ENCODE data around the gene MGAT3. TPM values are rescaled to one million over a fixed set of nuclear protein-coding genes. Genes with fewer than 3 reads are reported as not detected.

MGAT3 gene
- total and polyA plus RNA-seq, 2 donors: 4.2 to 4.8 TPM

- Histone ChIP-seq H3K36me3 (ENCODE audit: insufficient read depth) (peaks cover 7% of the 10 kb centered on the region), H3K27ac (ENCODE audit: low read depth) (no peak overlapping the region), H3K4me3 (ENCODE audit: low read depth, low read length) (no peak overlapping the region), H3K4me1 (ENCODE audit: insufficient read depth) (no peaks in the 10 kb centered on the region)
- DNase-seq (ENCODE audit: extremely low spot score): no peak
- WGBS: 82% methylated on average over 10 of the region's 10 CpGs
Observed at GRCh38 chr22:39432361-39432811, 24.4 kb upstream of the MGAT3 start.

- H3K36me3 ChIP-seq (ENCODE audit: insufficient read depth): peaks cover 7% of the 10 kb centered on the region
Observed at GRCh38 chr22:39433476-39434242, 23.2 kb upstream of the MGAT3 start.

GRCh38 chr22:39434243-39434653, 22.6 kb upstream of the MGAT3 start:
- H3K27ac ChIP-seq (ENCODE audit: low read depth): no peak overlapping the region

More at GRCh38 chr22:39433476-39434242, 23.2 kb upstream of the MGAT3 start:
- H3K4me1 ChIP-seq (ENCODE audit: insufficient read depth): no peaks in the 10 kb centered on the region
- no peak for DNase-seq (ENCODE audit: extremely low spot score)
- no peak overlapping the region for H3K27ac ChIP-seq (ENCODE audit: low read depth)
- WGBS: 82% methylated on average over 31 of the region's 31 CpGs
- H3K4me3 ChIP-seq (ENCODE audit: low read depth, low read length): no peak overlapping the region

GRCh38 chr22:39434721-39435120, 22.1 kb upstream of the MGAT3 start:
- Histone ChIP-seq H3K4me1 (ENCODE audit: insufficient read depth) (no peaks in the 10 kb centered on the region), H3K36me3 (ENCODE audit: insufficient read depth) (peaks cover 7% of the 10 kb centered on the region), H3K27ac (ENCODE audit: low read depth) (no peak overlapping the region), H3K4me3 (ENCODE audit: low read depth, low read length) (no peak overlapping the region)
- WGBS: 83% methylated on average over 6 of the region's 6 CpGs
- DNase-seq (ENCODE audit: extremely low spot score): no peak

More at GRCh38 chr22:39434243-39434653, 22.6 kb upstream of the MGAT3 start:
- no peaks in the 10 kb centered on the region for H3K4me1 ChIP-seq (ENCODE audit: insufficient read depth)
- no peak for DNase-seq (ENCODE audit: extremely low spot score)
- peaks cover 7% of the 10 kb centered on the region for H3K36me3 ChIP-seq (ENCODE audit: insufficient read depth)
- no peak overlapping the region for H3K4me3 ChIP-seq (ENCODE audit: low read depth, low read length)
- WGBS: 74% methylated on average over 18 of the region's 18 CpGs

GRCh38 chr22:39435616-39436015, 21.2 kb upstream of the MGAT3 start:
- DNase-seq (ENCODE audit: extremely low spot score): no peak
- H3K4me3 ChIP-seq (ENCODE audit: low read depth, low read length): no peak overlapping the region
- 82% methylated on average over 8 of the region's 8 CpGs for WGBS
- H3K4me1 ChIP-seq (ENCODE audit: insufficient read depth): no peaks in the 10 kb centered on the region
- H3K27ac ChIP-seq (ENCODE audit: low read depth): no peak overlapping the region
- peaks cover 7% of the 10 kb centered on the region for H3K36me3 ChIP-seq (ENCODE audit: insufficient read depth)

- H3K27ac ChIP-seq (ENCODE audit: low read depth): no peak overlapping the region
Observed at GRCh38 chr22:39437791-39438704, 18.8 kb upstream of the MGAT3 start.

GRCh38 chr22:39439170-39439569, 17.6 kb upstream of the MGAT3 start:
- Histone ChIP-seq H3K36me3 (ENCODE audit: insufficient read depth) (no peaks in the 10 kb centered on the region), H3K4me1 (ENCODE audit: insufficient read depth) (no peaks in the 10 kb centered on the region), H3K4me3 (ENCODE audit: low read depth, low read length) (no peak overlapping the region), H3K27ac (ENCODE audit: low read depth) (no peak overlapping the region)
- DNase-seq (ENCODE audit: extremely low spot score): no peak
- 54% methylated on average over 8 of the region's 8 CpGs for WGBS

More at GRCh38 chr22:39437791-39438704, 18.8 kb upstream of the MGAT3 start:
- DNase-seq (ENCODE audit: extremely low spot score): no peak
- no peaks in the 10 kb centered on the region for H3K4me1 ChIP-seq (ENCODE audit: insufficient read depth)
- H3K4me3 ChIP-seq (ENCODE audit: low read depth, low read length): no peak overlapping the region
- WGBS: 38% methylated on average over 16 of the region's 16 CpGs
- H3K36me3 ChIP-seq (ENCODE audit: insufficient read depth): no peaks in the 10 kb centered on the region

GRCh38 chr22:39443398-39443797, 13.4 kb upstream of the MGAT3 start:
- WGBS: 85% methylated on average over 6 of the region's 6 CpGs
- Histone ChIP-seq H3K4me3 (ENCODE audit: low read depth, low read length) (no peak overlapping the region), H3K36me3 (ENCODE audit: insufficient read depth) (no peaks in the 10 kb centered on the region), H3K4me1 (ENCODE audit: insufficient read depth) (no peaks in the 10 kb centered on the region), H3K27ac (ENCODE audit: low read depth) (no peak overlapping the region)
- no peak for DNase-seq (ENCODE audit: extremely low spot score)

GRCh38 chr22:39444247-39444800, 12.5 kb upstream of the MGAT3 start:
- H3K27ac ChIP-seq (ENCODE audit: low read depth): no peak overlapping the region
- 75% methylated on average over 7 of the region's 7 CpGs for WGBS
- no peak overlapping the region for H3K4me3 ChIP-seq (ENCODE audit: low read depth, low read length)
- no peaks in the 10 kb centered on the region for H3K36me3 ChIP-seq (ENCODE audit: insufficient read depth)
- H3K4me1 ChIP-seq (ENCODE audit: insufficient read depth): no peaks in the 10 kb centered on the region
- DNase-seq (ENCODE audit: extremely low spot score): no peak

GRCh38 chr22:39444937-39445465, 11.8 kb upstream of the MGAT3 start:
- Histone ChIP-seq H3K27ac (ENCODE audit: low read depth) (no peak overlapping the region), H3K4me3 (ENCODE audit: low read depth, low read length) (no peak overlapping the region), H3K4me1 (ENCODE audit: insufficient read depth) (no peaks in the 10 kb centered on the region), H3K36me3 (ENCODE audit: insufficient read depth) (no peaks in the 10 kb centered on the region)
- 84% methylated on average over 11 of the region's 11 CpGs for WGBS
- DNase-seq (ENCODE audit: extremely low spot score): no peak

- no peak for DNase-seq (ENCODE audit: extremely low spot score)
- Histone ChIP-seq H3K4me1 (ENCODE audit: insufficient read depth) (no peaks in the 10 kb centered on the region), H3K36me3 (ENCODE audit: insufficient read depth) (no peaks in the 10 kb centered on the region), H3K27ac (ENCODE audit: low read depth) (no peak overlapping the region), H3K4me3 (ENCODE audit: low read depth, low read length) (no peak overlapping the region)
- 84% methylated on average over 9 of the region's 9 CpGs for WGBS
Observed at GRCh38 chr22:39445678-39446077, 11.1 kb upstream of the MGAT3 start.

- H3K4me3 ChIP-seq (ENCODE audit: low read depth, low read length): no peak overlapping the region
- DNase-seq (ENCODE audit: extremely low spot score): no peak
- 75% methylated on average over 13 of the region's 13 CpGs for WGBS
- H3K36me3 ChIP-seq (ENCODE audit: insufficient read depth): no peaks in the 10 kb centered on the region
- no peak overlapping the region for H3K27ac ChIP-seq (ENCODE audit: low read depth)
- H3K4me1 ChIP-seq (ENCODE audit: insufficient read depth): no peaks in the 10 kb centered on the region
Observed at GRCh38 chr22:39446239-39446721, 10.5 kb upstream of the MGAT3 start.

Measured in urinary bladder (tissue), 4 donors.